ENCODE data around the gene NUAK2.
A peak's percentile ranks its signal among the peaks of the same experiment; 100 is the strongest.
"Not testable (repeated sequence)": the region's sequence is repeated elsewhere in the genome, so short reads cannot be mapped to it uniquely, and the experiment has no call there.

The NUAK2 gene

GRCh38 chr1:205298191-205298994, 23.2 kb downstream of the NUAK2 start:
- no peak for DNase-seq (ENCODE audit: low read depth, low spot score)

GRCh38 chr1:205297546-205298177, 23.9 kb downstream of the NUAK2 start:
- DNase-seq (ENCODE audit: low read depth, low spot score) = not testable (repeated sequence)

GRCh38 chr1:205296154-205296553, 25.4 kb downstream of the NUAK2 start:
- no peak for DNase-seq (ENCODE audit: low read depth, low spot score)

- no peak for DNase-seq (ENCODE audit: low read depth, low spot score)
These were observed 26.6 kb downstream of the NUAK2 start for GRCh38 chr1:205294934-205295333.

GRCh38 chr1:205294175-205294917, 27.2 kb downstream of the NUAK2 start:
- DNase-seq (ENCODE audit: low read depth, low spot score) = no peak

- DNase-seq (ENCODE audit: low read depth, low spot score) = no peak
These were observed 28.0 kb downstream of the NUAK2 start for GRCh38 chr1:205293350-205294074.

GRCh38 chr1:205291596-205291995, 29.9 kb downstream of the NUAK2 start:
- DNase-seq (ENCODE audit: low read depth, low spot score) = no peak

GRCh38 chr1:205287767-205288559, 33.6 kb downstream of the NUAK2 start:
- DNase-seq (ENCODE audit: low read depth, low spot score) = peak; percentile 71

- no peak for DNase-seq (ENCODE audit: low read depth, low spot score)
These were observed 34.5 kb downstream of the NUAK2 start for GRCh38 chr1:205287076-205287475.

GRCh38 chr1:205286335-205286950, 35.1 kb downstream of the NUAK2 start:
- DNase-seq (ENCODE audit: low read depth, low spot score) = peak; percentile 26

GRCh38 chr1:205285381-205286101, 36.0 kb downstream of the NUAK2 start:
- no peak for DNase-seq (ENCODE audit: low read depth, low spot score)

GRCh38 chr1:205284420-205285144, 37.0 kb downstream of the NUAK2 start:
- DNase-seq (ENCODE audit: low read depth, low spot score) = peak; percentile 68

GRCh38 chr1:205283270-205284147, 38.0 kb downstream of the NUAK2 start:
- DNase-seq (ENCODE audit: low read depth, low spot score) = no peak

- not testable (repeated sequence) for DNase-seq (ENCODE audit: low read depth, low spot score)
These were observed 40.7 kb downstream of the NUAK2 start for GRCh38 chr1:205280666-205281395.

GRCh38 chr1:205279986-205280385, 41.6 kb downstream of the NUAK2 start:
- no peak for DNase-seq (ENCODE audit: low read depth, low spot score)

GRCh38 chr1:205276689-205277065, 44.9 kb downstream of the NUAK2 start:
- no peak for DNase-seq (ENCODE audit: low read depth, low spot score)

GRCh38 chr1:205275916-205276688, 45.4 kb downstream of the NUAK2 start:
- no peak for DNase-seq (ENCODE audit: low read depth, low spot score)

All from activated CD4-positive, CD25-positive, alpha-beta regulatory T cell treated with anti-CD3 and anti-CD28 coated beads, Interleukin-2, amount 50 U/mL, for 16 hours (primary cell).